ENCODE data around the gene GJA5.

The GJA5 gene

GRCh38 chr1:147747966-147748365 lies 12.4 kb downstream of the GJA5 start:
- H3K4me3 ChIP-seq (ENCODE audit: low read depth, low read length): no peak overlapping the region
- DNase-seq (ENCODE audit: low read depth): no peak
- TF ChIP-seq CTCF (IDR thresholded peaks at IDR 0.05; ENCODE audit: control insufficient read depth, extremely low read depth, insufficient read depth): no peak

- TF ChIP-seq CTCF (IDR thresholded peaks at IDR 0.05; ENCODE audit: control insufficient read depth, extremely low read depth, insufficient read depth): no peak
- DNase-seq (ENCODE audit: low read depth): no peak
- H3K4me3 ChIP-seq (ENCODE audit: low read depth, low read length): no peak overlapping the region
Measured at GRCh38 chr1:147745271-147745670, 15.1 kb downstream of the GJA5 start.

GRCh38 chr1:147741065-147741464 lies 19.3 kb downstream of the GJA5 start:
- DNase-seq (ENCODE audit: low read depth): no peak
- no peak for TF ChIP-seq CTCF (IDR thresholded peaks at IDR 0.05; ENCODE audit: control insufficient read depth, extremely low read depth, insufficient read depth)
- no peak overlapping the region for H3K4me3 ChIP-seq (ENCODE audit: low read depth, low read length)

GRCh38 chr1:147740391-147740790 lies 20.0 kb downstream of the GJA5 start:
- DNase-seq (ENCODE audit: low read depth): no peak
- H3K4me3 ChIP-seq (ENCODE audit: low read depth, low read length): no peak overlapping the region
- no peak for TF ChIP-seq CTCF (IDR thresholded peaks at IDR 0.05; ENCODE audit: control insufficient read depth, extremely low read depth, insufficient read depth)

- no peak for TF ChIP-seq CTCF (IDR thresholded peaks at IDR 0.05; ENCODE audit: control insufficient read depth, extremely low read depth, insufficient read depth)
- DNase-seq (ENCODE audit: low read depth): no peak
- no peak overlapping the region for H3K4me3 ChIP-seq (ENCODE audit: low read depth, low read length)
Measured at GRCh38 chr1:147738739-147739476, 21.5 kb downstream of the GJA5 start.

- DNase-seq (ENCODE audit: low read depth): no peak
- no peak overlapping the region for H3K4me3 ChIP-seq (ENCODE audit: low read depth, low read length)
- no peak for TF ChIP-seq CTCF (IDR thresholded peaks at IDR 0.05; ENCODE audit: control insufficient read depth, extremely low read depth, insufficient read depth)
Measured at GRCh38 chr1:147738129-147738528, 22.3 kb downstream of the GJA5 start.

- no peak overlapping the region for H3K4me3 ChIP-seq (ENCODE audit: low read depth, low read length)
- no peak for DNase-seq (ENCODE audit: low read depth)
- no peak for TF ChIP-seq CTCF (IDR thresholded peaks at IDR 0.05; ENCODE audit: control insufficient read depth, extremely low read depth, insufficient read depth)
Measured at GRCh38 chr1:147736883-147737282, 23.5 kb downstream of the GJA5 start.
